Stimulated activated CD4-positive, alpha-beta T cell treated with anti-CD3 and anti-CD28 coated beads, Interleukin-1b, Interleukin-23, amount 100 ng/mL, for 4 hours (primary cell): ENCODE measurements around the gene PTPN2.
"Not testable (repeated sequence)": the region's sequence is repeated elsewhere in the genome, so short reads cannot be mapped to it uniquely, and the experiment has no call there.

Source experiments
- DNase-seq, 2 donors: peaks; one replicate each; pipeline ENCODE4 v3.0.0-alpha.2; 2020; ENCODE audit warnings: low read depth in 2 of 2

Gene PTPN2

GRCh38 chr18:12773369-12773768, 110.7 kb downstream of the PTPN2 start:
- DNase-seq = no peak

GRCh38 chr18:12772111-12772510, 111.9 kb downstream of the PTPN2 start:
- DNase-seq = no peak

- no peak for DNase-seq
Observed at GRCh38 chr18:12770469-12771219, 113.4 kb downstream of the PTPN2 start.

DNA sequence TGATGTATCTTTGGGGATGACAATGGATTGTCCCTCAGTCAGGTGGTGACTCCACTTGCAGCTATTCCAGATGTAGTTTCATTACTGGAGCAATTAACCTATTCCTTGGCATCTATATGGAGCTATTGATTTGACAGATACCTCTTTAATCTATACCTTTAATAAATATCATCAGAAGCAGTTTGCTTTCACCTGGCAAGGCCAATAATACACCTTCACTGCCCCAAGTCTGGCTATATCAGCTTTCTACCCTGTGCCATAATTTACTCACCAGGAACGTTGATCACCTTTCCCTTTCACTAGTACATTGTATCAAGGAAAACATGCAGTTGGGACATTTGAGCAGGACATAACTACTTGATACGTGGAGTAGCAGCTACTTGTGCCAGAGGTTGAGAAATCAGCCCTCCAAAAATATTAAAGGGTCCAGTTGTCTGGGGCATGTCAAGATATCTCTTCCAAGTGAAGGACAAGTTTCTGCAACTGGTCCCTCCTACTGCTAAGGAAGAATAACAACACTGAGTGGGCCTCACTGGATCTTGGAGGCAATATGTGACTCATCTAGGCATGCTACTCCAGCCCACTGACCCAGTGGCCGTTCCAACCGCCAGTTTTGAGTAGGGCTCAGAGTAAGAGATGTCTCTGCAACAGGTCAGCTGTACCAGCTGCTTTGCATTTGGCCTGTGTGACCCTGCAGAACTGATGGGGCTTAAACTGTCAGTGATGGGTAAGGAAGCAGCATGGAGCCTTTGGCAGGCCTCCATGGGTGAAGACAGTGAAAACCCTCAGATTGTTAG, 114.2 kb downstream of the PTPN2 start:
- no peak for DNase-seq

- no peak for DNase-seq
Observed at GRCh38 chr18:12769136-12769535, 114.9 kb downstream of the PTPN2 start.

DNA sequence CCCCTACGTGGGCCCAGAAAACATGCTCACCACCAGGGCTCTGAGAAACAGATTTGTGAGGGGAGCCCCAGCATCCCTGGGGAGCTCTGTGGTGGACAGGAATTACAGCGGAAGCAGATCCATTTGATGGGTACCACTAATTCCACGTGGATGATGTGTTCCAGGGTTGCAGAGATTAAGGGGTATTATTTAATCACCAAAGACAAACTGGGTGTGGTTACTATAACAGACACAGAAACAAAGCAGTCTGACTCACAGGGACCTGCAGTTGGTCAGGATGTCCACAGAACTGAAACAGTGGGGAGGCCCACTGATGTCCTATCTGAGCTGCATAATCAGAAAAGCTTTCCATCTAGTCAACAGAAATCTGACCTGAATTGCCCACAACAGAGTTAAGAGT, 115.4 kb downstream of the PTPN2 start:
- DNase-seq = no peak

DNA sequence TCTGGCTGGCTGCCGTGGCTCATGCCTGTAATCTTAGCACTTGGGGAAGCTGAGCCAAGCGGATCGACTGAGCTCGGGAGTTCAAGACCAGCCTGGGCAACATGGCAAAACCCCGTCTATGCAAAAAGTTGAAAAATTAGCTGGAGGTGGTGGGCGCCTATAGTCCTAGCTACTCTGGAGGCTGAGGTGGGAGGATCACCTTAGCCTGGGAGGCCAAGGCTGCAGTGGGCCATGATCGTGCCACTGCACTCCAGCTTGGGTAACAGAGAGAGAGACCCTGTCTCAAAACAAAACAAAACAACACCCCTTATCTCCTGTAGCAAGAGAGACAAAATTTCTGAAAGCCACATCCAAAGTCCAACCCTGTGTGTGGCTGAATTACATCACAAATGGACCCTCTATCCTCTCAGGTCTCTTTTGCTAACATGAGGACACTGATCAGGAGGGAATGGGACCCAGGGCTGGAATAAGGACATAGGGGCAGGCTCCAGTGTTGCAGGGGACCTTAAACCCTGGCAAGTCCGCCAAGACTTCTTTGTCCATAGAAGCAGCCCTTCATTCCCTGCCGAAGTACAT, 116.4 kb downstream of the PTPN2 start:
- DNase-seq = no peak

GRCh38 chr18:12766986-12767433, 117.0 kb downstream of the PTPN2 start:
- DNase-seq = no peak

- DNase-seq = no peak
Observed at GRCh38 chr18:12765586-12765985, 118.5 kb downstream of the PTPN2 start.

DNA sequence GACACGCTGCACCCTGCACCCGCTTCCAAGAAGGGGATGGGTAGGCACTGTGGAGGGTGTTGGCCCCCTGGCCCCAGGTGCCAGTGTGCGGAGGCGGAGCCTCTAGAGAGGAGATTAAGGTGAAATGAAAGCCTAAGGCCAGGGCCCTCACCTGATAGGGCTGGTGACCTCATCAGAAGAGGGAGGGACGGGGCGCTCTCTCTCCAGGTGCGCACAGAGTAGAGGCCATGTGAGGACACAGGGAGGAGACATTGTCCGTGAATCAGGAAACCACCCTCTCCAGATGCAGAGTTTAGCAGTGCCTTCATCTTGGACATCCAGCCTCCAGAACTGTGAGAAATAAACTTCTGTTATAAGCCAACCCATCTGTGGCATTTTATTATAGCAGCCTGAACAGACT, 118.9 kb downstream of the PTPN2 start:
- DNase-seq = no peak

DNA sequence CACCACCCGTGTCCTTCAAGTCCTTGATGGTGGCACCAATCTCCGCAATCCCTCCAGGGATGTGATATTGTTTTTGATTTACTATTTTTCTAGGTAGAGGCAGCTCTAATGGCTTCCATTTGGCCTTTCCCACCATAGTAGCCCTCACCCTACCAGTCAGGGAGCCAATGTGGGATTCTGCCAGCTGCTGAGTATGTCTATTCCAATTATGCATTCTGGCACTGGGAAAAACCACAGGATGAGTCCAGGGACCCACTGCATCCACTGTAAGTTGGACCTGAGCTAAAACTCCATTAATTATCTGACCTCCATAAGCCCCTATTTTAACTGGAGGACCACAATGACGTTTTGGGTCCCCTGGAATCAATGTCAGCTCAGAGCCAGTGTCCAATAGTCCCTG, 125.5 kb downstream of the PTPN2 start:
- DNase-seq = not testable (repeated sequence)

DNA sequence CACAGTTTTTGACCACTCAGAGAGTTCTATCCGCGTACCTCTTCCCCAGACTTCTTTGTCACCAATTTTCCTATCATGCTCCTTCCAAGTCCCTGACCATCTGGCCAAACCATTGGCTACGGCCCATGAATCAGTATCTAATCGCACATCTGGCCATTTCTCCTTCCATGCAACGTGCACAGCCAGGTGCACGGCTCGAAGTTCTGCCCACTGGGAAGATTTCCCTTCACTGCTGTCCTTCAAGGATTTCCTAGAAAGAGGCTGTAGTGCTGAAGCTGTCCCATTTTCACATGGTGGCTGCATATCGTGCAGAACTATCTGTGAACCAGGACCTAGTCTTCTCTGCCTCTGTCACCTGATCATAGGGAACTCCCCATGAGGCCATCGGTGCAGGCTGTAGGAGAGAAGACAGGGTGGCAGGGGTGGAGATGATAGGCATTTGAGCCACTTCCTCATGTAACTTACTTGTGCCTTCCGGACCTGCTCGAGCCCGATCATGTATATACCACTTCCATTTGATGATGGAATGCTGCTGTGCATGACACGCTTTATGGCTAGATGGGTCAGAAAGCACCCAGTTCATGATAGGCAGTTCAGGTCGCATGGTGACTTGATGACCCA, 127.3 kb downstream of the PTPN2 start:
- DNase-seq = not testable (repeated sequence)

DNA sequence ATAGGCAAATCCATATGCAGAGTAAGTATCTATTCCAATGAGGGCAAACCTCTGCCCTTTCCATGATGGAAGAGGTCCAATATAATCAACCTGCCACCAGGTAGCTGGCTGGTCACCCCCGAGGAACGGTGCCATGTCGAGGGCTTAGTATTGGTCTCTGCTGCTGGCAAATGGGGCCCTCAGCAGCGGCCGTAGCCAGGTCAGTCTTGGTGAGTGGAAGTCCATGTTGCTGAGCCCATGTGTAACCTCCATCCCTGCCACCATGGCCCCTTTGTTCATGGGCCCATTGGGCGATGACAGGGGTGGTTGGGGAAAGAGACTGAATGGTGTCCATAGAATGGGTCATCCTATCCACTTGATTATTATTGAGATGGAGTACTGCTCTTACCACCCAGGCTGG, 128.4 kb downstream of the PTPN2 start:
- not testable (repeated sequence) for DNase-seq

- DNase-seq = no peak
Observed at GRCh38 chr18:12754511-12754910, 129.5 kb downstream of the PTPN2 start.

DNA sequence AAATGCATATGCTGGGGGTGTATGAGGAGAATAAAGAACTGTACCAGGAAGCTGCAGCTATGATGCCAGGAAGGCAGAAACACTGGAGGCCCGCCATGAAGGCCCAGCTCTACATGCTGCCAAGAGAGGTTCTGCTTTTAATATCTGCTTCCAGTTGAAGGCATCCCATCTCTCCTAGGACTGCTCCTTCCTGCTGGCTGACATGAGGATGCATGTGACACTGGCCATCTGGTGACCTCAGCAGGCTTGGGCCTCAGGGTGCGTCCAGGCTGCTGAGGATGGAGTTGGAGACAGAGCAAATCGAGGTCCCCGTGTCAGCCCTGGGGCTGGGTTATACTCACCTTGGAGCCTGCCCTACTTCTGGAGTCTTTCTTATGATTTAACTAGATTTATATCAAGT, 132.1 kb downstream of the PTPN2 start:
- DNase-seq = no peak

GRCh38 chr18:12751503-12751884, 132.5 kb downstream of the PTPN2 start:
- DNase-seq = no peak

- no peak for DNase-seq
Observed at GRCh38 chr18:12750715-12751502, 133.1 kb downstream of the PTPN2 start.

GRCh38 chr18:12750076-12750714, 133.8 kb downstream of the PTPN2 start:
- no peak for DNase-seq

DNA sequence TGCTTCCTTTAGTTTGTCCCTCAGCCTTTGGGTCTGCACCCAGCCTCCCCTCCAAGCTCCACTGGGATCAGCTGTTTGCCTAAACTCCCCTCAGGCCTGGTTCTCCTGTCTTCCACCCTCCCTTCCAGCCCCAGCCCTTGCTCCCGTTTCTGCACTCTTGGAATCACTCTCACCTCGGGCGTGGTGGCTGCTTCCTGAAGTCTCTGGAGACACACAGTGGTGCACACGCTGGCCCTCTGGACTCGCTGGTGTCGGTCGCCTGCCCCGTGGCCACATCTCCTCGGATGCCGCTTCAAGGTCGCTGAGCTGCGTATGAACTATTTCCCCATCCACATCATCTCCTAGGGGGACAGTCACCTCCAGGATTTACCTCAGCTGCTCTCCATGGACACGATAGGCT, 134.9 kb downstream of the PTPN2 start:
- DNase-seq = no peak

DNA sequence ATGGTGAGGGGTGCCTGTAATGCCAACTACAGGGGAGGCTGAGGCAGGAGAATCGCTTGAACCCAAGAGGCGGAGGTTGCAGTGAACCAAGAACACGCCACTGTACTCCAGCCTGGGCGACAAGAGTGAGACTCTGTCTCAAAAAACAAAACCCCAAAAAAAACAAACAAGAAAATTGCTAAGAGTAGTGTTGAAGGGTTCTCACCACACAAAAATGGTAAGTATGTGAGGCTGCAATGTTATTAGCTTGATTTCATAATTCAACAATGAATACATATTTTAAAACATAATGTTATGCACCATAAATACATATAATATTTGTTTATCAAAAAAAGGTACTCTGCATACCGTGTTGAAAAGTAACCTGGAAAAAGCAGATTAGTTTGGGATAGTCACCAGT, 135.4 kb downstream of the PTPN2 start:
- no peak for DNase-seq
